Trophoblast cell (in vitro differentiated cells and primary cell): ENCODE measurements around the gene BFAR.

Experiments used
- DNase-seq, 2 donors: peaks; one replicate each; pipeline ENCODE4 v3.0.0-alpha.2; 2016
- H2AFZ ChIP-seq: 2 replicates; pipeline ENCODE4 v1.6.1; 2013; ENCODE audit warnings: low read length, moderate library complexity, mild to moderate bottlenecking; ENCODE audit not compliant: insufficient read depth, poor library complexity
- H2AK5ac ChIP-seq: 2 replicates; pipeline ENCODE4 v1.6.1; 2013; ENCODE audit warnings: mild to moderate bottlenecking, low read length
- H2BK120ac ChIP-seq: 2 replicates; pipeline ENCODE4 v1.6.1; 2013; ENCODE audit warnings: low read length, mild to moderate bottlenecking, moderate library complexity; ENCODE audit not compliant: insufficient read depth, poor library complexity
- H2BK12ac ChIP-seq: 2 replicates; pipeline ENCODE4 v1.6.1; 2013; ENCODE audit warnings: mild to moderate bottlenecking, low read length, moderate library complexity
- H2BK5ac ChIP-seq: 2 replicates; pipeline ENCODE4 v1.6.1; 2013; ENCODE audit warnings: low read length, low read depth, moderate library complexity, mild to moderate bottlenecking; ENCODE audit not compliant: poor library complexity
- H3K14ac ChIP-seq: 2 replicates; pipeline ENCODE4 v1.6.1; 2013; ENCODE audit warnings: mild to moderate bottlenecking, low read length
- H3K18ac ChIP-seq: 2 replicates; pipeline ENCODE4 v1.6.1; 2013; ENCODE audit warnings: mild to moderate bottlenecking, low read length
- H3K23ac ChIP-seq: 2 replicates; pipeline ENCODE4 v1.6.1; 2013; ENCODE audit warnings: low read length
- H3K27ac ChIP-seq: 2 replicates; pipeline ENCODE4 v1.5.1; 2013; ENCODE audit warnings: low read depth, mild to moderate bottlenecking, inconsistent platforms, low read length, moderate library complexity
- H3K27me3 ChIP-seq: 2 replicates; pipeline ENCODE4 v1.6.1; 2013; ENCODE audit warnings: inconsistent platforms, mild to moderate bottlenecking, low read length, moderate library complexity; ENCODE audit not compliant: insufficient read depth
- H3K36me3 ChIP-seq, 2 experiments: 1 replicate in 1 of 2; 2 replicates in 1 of 2; pipeline ENCODE4 v1.6.1; 2013; ENCODE audit warnings: low read length in 2 of 2, mild to moderate bottlenecking in 2 of 2, moderate library complexity in 1 of 2; ENCODE audit not compliant: insufficient read depth in 2 of 2, control insufficient read depth in 1 of 2
- H3K4ac ChIP-seq: 2 replicates; pipeline ENCODE4 v1.6.1; 2013; ENCODE audit warnings: low read depth, mild to moderate bottlenecking, low read length, moderate library complexity
- H3K4me1 ChIP-seq, 2 experiments: 1 replicate in 1 of 2; 2 replicates in 1 of 2; pipeline ENCODE4 v1.6.1; 2013; ENCODE audit warnings: low read length in 2 of 2, mild to moderate bottlenecking in 2 of 2, moderate library complexity in 1 of 2; ENCODE audit not compliant: insufficient read depth in 2 of 2, control insufficient read depth in 1 of 2
- H3K4me2 ChIP-seq: 2 replicates; pipeline ENCODE4 v1.6.1; 2013; ENCODE audit warnings: inconsistent platforms, mild to moderate bottlenecking, low read length, moderate library complexity
- H3K4me3 ChIP-seq: 2 replicates; pipeline ENCODE4 v1.5.1; 2013; ENCODE audit warnings: mild to moderate bottlenecking, low read depth, low read length, inconsistent platforms
- H3K79me1 ChIP-seq: one replicate; pipeline ENCODE4 v1.6.1; 2013; ENCODE audit warnings: low read length
- H3K79me2 ChIP-seq: 2 replicates; pipeline ENCODE4 v1.6.1; 2013; ENCODE audit warnings: low read length, mild to moderate bottlenecking; ENCODE audit not compliant: control insufficient read depth, insufficient read depth, poor library complexity
- H3K9ac ChIP-seq: 2 replicates; pipeline ENCODE4 v1.6.1; 2013; ENCODE audit warnings: mild to moderate bottlenecking, low read length
- H3K9me3 ChIP-seq: 2 replicates; pipeline ENCODE4 v1.6.1; 2013; ENCODE audit warnings: low read depth, mild to moderate bottlenecking, control low read depth, inconsistent platforms, low read length; ENCODE audit not compliant: insufficient read depth
- H4K12ac ChIP-seq: 2 replicates; pipeline ENCODE4 v1.6.1; 2013; ENCODE audit warnings: low read depth, mild to moderate bottlenecking, low read length, moderate library complexity
- H4K8ac ChIP-seq: 2 replicates; pipeline ENCODE4 v1.6.1; 2013; ENCODE audit warnings: low read depth, mild to moderate bottlenecking, low read length, moderate library complexity
- H4K91ac ChIP-seq: one replicate; pipeline ENCODE4 v1.6.1; 2013; ENCODE audit warnings: low read depth, mild to moderate bottlenecking, low read length, moderate library complexity
- WGBS: extraction: QIAGEN DNeasy Blood & Tissue Kit; methylation state at CpG from one replicate; pipeline ENCODE4 v1.1.7; 2013; ENCODE audit warnings: missing lambda C conversion rate; ENCODE audit not compliant: insufficient read length, insufficient coverage; ENCODE audit errors: extremely low coverage; 5-methylcytosine and 5-hydroxymethylcytosine counted together

Gene BFAR

GRCh38 chr16:14641926-14642325 is 9.2 kb downstream of the BFAR start:
- no CpG with 5 or more reads among the region's 7 CpGs for WGBS
- Histone ChIP-seq H3K4me2 (no peak overlapping the region), H4K8ac (no peak overlapping the region), H3K27ac (no peak overlapping the region), H3K4me3 (no peak overlapping the region), H2BK120ac (no peak overlapping the region), H2BK5ac (no peak overlapping the region), H4K12ac (no peak overlapping the region), H3K79me1 (no peaks in the 10 kb centered on the region), H3K9ac (no peak overlapping the region), H2AFZ (no peak overlapping the region), H3K14ac (no peak overlapping the region), H3K23ac (no peak overlapping the region), H4K91ac (no peak overlapping the region), H3K9me3 (no peaks in the 10 kb centered on the region), H3K79me2 (peaks cover 9% of the 10 kb centered on the region), H3K18ac (no peak overlapping the region), H2AK5ac (no peak overlapping the region), H3K36me3 (peaks cover 30 to 37% of the 10 kb centered on the region in 2 experiments), H3K4ac (peak overlapping the region; percentile 58), H3K27me3 (no peaks in the 10 kb centered on the region), H3K4me1 (no peaks in the 10 kb centered on the region), H2BK12ac (no peak overlapping the region)
- no peak for DNase-seq

GRCh38 chr16:14649816-14650215 is 17.1 kb downstream of the BFAR start:
- no peak overlapping the region for H3K18ac ChIP-seq
- no peak overlapping the region for H4K12ac ChIP-seq
- no peak overlapping the region for H3K27ac ChIP-seq
- H3K14ac ChIP-seq = no peak overlapping the region
- H3K9me3 ChIP-seq = no peaks in the 10 kb centered on the region
- H3K4me3 ChIP-seq = no peak overlapping the region
- no peak overlapping the region for H2AK5ac ChIP-seq
- no peak overlapping the region for H2AFZ ChIP-seq
- no peak overlapping the region for H2BK120ac ChIP-seq
- WGBS = no CpG with 5 or more reads among the region's 10 CpGs
- no peak overlapping the region for H2BK5ac ChIP-seq
- H3K27me3 ChIP-seq = no peaks in the 10 kb centered on the region
- H4K91ac ChIP-seq = no peak overlapping the region
- H3K9ac ChIP-seq = no peak overlapping the region
- no peaks in the 10 kb centered on the region for H3K79me1 ChIP-seq
- no peak overlapping the region for H3K4me2 ChIP-seq
- H3K4me1 ChIP-seq = no peaks in the 10 kb centered on the region
- no peak overlapping the region for H3K4ac ChIP-seq
- H2BK12ac ChIP-seq = no peak overlapping the region
- H3K23ac ChIP-seq = no peak overlapping the region
- peaks cover 45 to 55% of the 10 kb centered on the region in 2 experiments for H3K36me3 ChIP-seq
- DNase-seq = no peak
- no peaks in the 10 kb centered on the region for H3K79me2 ChIP-seq
- no peak overlapping the region for H4K8ac ChIP-seq

GRCh38 chr16:14650629-14651028 is 17.9 kb downstream of the BFAR start:
- H4K12ac ChIP-seq = no peak overlapping the region
- no peak overlapping the region for H2BK12ac ChIP-seq
- H3K36me3 ChIP-seq = peaks cover 44 to 56% of the 10 kb centered on the region in 2 experiments
- H3K79me1 ChIP-seq = no peaks in the 10 kb centered on the region
- H3K27ac ChIP-seq = no peak overlapping the region
- WGBS = no CpG with 5 or more reads among the region's 6 CpGs
- no peak overlapping the region for H4K8ac ChIP-seq
- no peak overlapping the region for H2BK5ac ChIP-seq
- H3K9ac ChIP-seq = no peak overlapping the region
- no peak overlapping the region for H2AFZ ChIP-seq
- H3K18ac ChIP-seq = no peak overlapping the region
- H3K9me3 ChIP-seq = no peaks in the 10 kb centered on the region
- H3K4ac ChIP-seq = no peak overlapping the region
- H3K4me2 ChIP-seq = no peak overlapping the region
- H3K4me1 ChIP-seq = no peaks in the 10 kb centered on the region
- no peak overlapping the region for H2AK5ac ChIP-seq
- no peak overlapping the region for H3K4me3 ChIP-seq
- H2BK120ac ChIP-seq = no peak overlapping the region
- no peak overlapping the region for H4K91ac ChIP-seq
- no peak overlapping the region for H3K14ac ChIP-seq
- H3K27me3 ChIP-seq = no peaks in the 10 kb centered on the region
- no peak overlapping the region for H3K23ac ChIP-seq
- no peak for DNase-seq
- no peaks in the 10 kb centered on the region for H3K79me2 ChIP-seq

DNA sequence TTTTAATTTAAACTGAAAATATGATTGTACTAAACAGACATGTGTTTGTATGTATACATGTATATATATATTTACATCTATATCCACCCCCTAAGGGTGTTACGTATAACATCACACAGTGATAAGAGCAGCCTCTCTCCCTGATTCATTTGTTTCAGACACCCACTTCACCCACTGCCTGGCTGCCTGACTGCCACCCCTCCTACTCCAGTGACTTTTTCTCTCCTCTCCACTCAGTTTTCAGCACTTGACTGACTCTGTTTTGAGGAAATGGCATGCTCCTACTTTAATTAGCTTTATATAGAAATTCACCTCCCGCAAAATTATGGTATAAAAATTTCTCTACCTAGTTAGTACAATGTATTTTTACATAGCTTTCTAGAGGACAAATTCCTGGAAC is 20.0 kb downstream of the BFAR start:
- Histone ChIP-seq H3K9me3 (no peaks in the 10 kb centered on the region), H2BK120ac (no peak overlapping the region), H2BK12ac (no peak overlapping the region), H3K14ac (no peak overlapping the region), H2BK5ac (no peak overlapping the region), H3K4ac (no peak overlapping the region), H3K27me3 (no peaks in the 10 kb centered on the region), H3K4me1 (no peaks in the 10 kb centered on the region), H4K8ac (no peak overlapping the region), H3K79me2 (no peaks in the 10 kb centered on the region), H4K91ac (no peak overlapping the region), H3K4me3 (no peak overlapping the region), H4K12ac (no peak overlapping the region), H3K9ac (no peak overlapping the region), H2AFZ (no peak overlapping the region), H3K36me3 (peaks cover 34 to 54% of the 10 kb centered on the region in 2 experiments), H3K27ac (no peak overlapping the region), H3K18ac (no peak overlapping the region), H2AK5ac (no peak overlapping the region), H3K23ac (no peak overlapping the region), H3K4me2 (no peak overlapping the region), H3K79me1 (no peaks in the 10 kb centered on the region)
- DNase-seq = no peak
- no CpG with 5 or more reads among the region's 2 CpGs for WGBS
